GM12892 (cell line): ENCODE data around the gene FUT7.

ENCODE experiments used
- POLR2AphosphoS5 ChIP-seq: IDR thresholded peaks from 2 replicates; pipeline ENCODE4 v1.6.1; 2011; ENCODE audit warnings: low read depth, low read length, control low read depth
- TAF1 ChIP-seq: IDR thresholded peaks from 2 replicates; pipeline ENCODE4 v1.6.1; 2011; ENCODE audit warnings: low read depth, mild to moderate bottlenecking, control low read depth, low read length, borderline replicate concordance

GRCh38 chr9:137009217-137009616 is 22.7 kb downstream of the FUT7 start:
- TF ChIP-seq POLR2AphosphoS5 = no peak
- no peak for TF ChIP-seq TAF1
